ENCODE measurements around the gene VAV3.
"Not testable (repeated sequence)": the region's sequence is repeated elsewhere in the genome, so short reads cannot be mapped to it uniquely, and the experiment has no call there.

Gene VAV3

DNA sequence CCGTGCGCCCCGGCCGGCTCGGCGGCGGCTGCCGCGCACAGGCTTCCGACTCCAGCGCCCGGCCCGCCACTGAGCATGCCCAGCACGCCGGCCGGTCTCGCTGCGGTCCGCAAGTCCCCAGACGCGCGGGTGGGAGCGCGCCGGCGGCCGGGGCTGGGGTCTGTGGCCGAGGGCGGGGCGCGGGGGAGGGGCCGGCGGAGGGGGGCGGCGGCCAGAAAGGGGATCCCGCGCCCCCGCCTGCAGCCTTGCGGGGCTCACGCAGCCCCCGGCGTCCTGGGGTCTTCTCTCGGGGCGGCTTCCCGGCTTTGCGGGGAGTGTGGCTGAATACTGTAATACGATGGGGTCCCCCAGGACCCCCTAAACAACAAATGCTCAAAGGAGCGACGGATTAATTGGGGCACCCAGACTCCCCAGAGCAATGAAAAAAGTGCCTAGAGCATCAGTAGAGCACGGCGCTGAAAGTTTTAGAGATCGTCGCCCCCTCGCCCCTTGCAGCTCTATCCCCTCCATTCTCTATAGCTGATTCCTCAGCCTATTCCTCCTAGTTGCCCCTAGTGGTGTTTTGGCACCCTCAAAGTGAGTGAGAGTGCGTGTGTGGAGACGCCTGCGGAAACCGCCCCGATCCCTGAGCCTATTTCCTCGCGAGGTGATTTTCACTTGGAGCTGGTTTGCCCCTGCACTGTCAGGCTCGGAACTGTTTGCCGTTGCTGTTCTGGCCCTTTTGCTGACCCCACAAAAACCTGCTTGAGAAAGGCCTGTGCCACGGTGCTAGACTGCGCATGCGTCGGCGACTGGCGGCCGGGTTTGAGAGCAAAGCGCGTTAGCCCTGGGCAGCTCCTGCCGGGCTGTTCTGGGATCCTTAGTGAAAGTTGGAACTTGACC, at the start of gene VAV3:
Gene VAV3 (minus strand): TSS at position 71 of the 882 bp plus-strand sequence. CDS start 311 bp downstream, outside the sequence.
- DNase-seq (ENCODE audit: low read depth, low spot score) = peak; percentile 30

DNA sequence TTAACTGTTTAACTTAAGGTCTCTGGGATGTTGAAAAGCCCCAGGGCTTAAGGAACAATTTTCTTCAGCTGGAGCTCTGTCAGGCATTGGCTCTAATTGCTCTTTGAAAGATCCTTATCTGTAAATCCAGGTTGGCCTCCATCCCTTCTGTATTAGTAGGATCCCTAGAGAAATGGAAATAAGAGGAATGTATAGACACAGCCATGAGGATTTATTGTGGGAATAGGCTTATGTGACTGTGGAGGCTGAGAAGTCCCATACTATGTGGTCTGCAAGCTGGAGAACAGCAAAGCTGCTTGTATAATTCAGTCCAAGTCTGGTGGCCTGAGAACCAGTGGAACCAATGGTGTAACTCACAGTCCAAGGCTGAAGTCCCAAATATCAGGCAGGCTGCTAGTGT, 47.6 kb upstream of the VAV3 start:
- DNase-seq (ENCODE audit: low read depth, low spot score) = no peak

DNA sequence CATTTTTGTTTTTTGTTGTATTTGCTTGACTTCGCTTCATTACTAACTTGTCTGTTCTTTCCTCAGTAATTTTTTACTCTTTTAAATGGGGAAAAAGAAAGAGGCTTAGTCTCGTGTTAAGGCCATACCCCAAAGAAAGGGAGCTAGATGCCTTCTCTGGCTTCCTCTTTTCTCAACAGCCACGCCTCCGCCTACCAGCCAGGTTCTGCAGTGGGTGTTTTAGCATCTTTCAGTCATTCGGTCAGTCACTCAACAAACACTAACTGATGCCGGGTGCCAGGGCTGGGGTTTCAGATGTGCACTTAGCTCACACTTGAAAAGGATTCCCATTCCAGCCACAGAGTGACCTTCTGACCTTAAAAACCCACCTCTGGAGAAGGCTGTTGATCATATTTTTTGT, 46.3 kb upstream of the VAV3 start:
- no peak for DNase-seq (ENCODE audit: low read depth, low spot score)

DNA sequence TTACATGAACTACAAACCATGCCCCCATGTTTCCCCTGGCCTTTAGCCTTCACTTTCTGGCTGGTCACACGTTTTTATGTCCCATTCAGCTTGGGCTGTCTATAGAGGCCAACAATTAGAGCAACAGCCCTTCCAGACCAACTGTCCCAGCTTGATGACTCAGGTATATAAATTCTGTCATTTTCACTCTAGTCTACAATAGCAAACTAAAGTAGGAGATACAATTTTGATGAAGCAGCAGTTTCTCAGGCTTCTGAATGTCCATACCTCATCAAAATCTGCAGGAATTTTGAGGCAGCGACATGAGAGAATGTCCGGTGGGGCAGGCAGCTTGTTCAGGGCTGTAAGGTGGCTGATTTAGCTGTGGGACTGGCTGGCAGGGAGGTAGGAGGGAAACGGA, 45.6 kb upstream of the VAV3 start:
- no peak for DNase-seq (ENCODE audit: low read depth, low spot score)

DNA sequence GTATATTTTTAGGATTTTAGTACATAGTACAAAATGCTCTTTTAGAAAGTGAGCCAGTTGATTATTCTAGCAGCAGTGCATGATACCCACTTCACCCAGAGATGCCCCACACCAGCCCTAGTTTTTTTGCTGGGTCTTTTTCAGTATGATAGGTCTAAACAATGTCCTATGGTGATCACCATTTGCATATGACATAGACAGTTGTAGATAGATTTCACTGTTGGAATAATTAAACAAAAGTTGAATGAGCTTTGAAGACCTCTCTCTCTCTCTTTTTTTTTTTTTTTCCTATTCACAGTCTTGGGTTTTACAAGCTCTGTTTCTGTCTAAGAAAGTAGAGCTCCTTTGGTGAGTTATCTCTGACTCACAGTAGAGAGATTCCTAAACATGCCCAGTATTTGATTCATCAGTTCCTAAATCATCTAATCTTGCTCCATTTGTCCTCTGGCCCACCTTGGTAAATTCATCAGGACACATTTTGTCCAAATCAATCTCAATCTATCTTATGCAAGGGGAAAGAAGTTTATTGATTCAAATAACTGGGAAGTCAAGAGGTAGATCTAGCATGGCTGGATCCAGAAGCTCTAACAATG, 44.7 kb upstream of the VAV3 start:
- no peak for DNase-seq (ENCODE audit: low read depth, low spot score)

DNA sequence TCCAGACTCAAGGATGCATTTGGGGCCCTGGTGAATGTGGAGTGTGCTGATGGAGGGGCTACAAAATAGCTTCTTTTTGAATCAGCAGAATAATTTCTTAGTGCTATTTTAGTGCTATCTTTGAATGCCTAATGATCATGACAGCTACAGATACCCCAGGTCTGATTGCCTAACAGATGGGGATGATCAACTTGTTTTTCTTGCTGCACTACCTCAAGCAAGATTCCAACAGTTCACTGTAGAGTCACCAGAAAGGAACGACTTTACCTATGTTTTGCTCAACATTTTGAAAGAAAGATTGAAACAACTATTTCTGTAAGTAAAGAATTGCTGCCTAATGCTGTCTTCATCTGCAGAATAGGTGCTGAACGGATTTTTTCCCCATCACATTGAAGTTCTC, 42.6 kb upstream of the VAV3 start:
- no peak for DNase-seq (ENCODE audit: low read depth, low spot score)

- no peak for DNase-seq (ENCODE audit: low read depth, low spot score)
Measured at GRCh38 chr1:108007070-108007469, 42.1 kb upstream of the VAV3 start.

DNA sequence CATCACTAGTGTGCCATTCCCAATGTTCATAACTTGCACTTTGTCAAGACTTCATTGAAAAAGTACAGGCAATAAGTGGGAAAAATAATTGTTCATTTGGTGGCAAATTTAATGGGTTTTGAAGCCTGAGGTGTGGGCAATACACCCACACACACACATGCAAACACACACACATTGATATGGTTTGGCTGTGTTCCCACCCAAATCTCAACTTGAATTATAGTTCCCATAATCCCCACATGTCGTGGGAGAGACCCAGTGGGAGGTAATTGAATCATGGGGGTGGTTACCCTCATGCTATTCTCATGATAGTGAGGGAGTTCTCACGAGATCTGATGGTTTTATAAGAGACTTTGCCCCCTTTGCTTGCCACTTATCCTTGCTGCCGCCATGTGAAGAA, 39.9 kb upstream of the VAV3 start:
- DNase-seq (ENCODE audit: low read depth, low spot score) = not testable (repeated sequence)

- peak; percentile 83 for DNase-seq (ENCODE audit: low read depth, low spot score)
Measured at GRCh38 chr1:108000620-108001111, 35.7 kb upstream of the VAV3 start.

DNA sequence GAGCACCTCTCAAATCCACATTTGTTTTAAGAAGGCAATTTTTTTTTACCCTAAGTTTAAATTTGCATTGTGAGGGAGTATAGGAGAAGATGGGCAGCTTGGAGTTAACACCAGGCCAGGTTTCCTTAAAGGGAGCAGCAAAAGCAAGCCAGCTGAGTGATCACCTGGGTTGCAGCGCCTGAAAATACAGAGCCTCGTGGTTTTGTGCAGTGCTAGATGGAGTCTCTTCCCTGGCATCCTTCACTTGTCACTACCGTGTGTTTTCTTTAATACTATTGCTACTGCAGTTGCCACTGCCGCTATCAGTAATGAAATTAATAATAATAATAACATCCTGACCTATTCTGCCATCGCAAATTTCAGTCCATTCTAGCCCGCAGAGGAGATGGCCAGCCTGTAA, 35.2 kb upstream of the VAV3 start:
- no peak for DNase-seq (ENCODE audit: low read depth, low spot score)

DNA sequence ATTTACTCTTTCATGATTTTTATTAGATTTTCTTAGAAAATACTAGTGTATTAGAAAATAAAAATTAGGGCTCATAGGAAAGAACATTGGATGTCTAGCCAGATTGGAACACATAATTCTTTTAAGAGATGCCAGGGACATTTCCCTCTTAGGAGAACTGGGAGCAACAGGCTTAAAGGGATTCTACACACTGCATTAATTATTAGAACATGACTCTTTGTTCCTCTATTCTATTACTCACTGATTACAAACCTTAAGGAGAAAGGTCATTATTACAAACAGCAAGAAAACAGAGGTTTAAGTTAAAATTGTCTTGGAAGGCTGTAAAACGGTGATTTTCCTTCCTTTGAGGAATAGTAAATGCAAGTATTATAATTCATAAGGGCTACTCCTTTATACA, 32.9 kb upstream of the VAV3 start:
- no peak for DNase-seq (ENCODE audit: low read depth, low spot score)

- DNase-seq (ENCODE audit: low read depth, low spot score) = no peak
Measured at GRCh38 chr1:107993920-107994319, 28.9 kb upstream of the VAV3 start.

GRCh38 chr1:107992347-107992746, 27.4 kb upstream of the VAV3 start:
- no peak for DNase-seq (ENCODE audit: low read depth, low spot score)

GRCh38 chr1:107991371-107992066, 26.5 kb upstream of the VAV3 start:
- no peak for DNase-seq (ENCODE audit: low read depth, low spot score)

- DNase-seq (ENCODE audit: low read depth, low spot score) = no peak
Measured at GRCh38 chr1:107990606-107991005, 25.6 kb upstream of the VAV3 start.

GRCh38 chr1:107981277-107981676, 16.3 kb upstream of the VAV3 start:
- DNase-seq (ENCODE audit: low read depth, low spot score) = no peak

GRCh38 chr1:107979926-107980325, 14.9 kb upstream of the VAV3 start:
- no peak for DNase-seq (ENCODE audit: low read depth, low spot score)

DNA sequence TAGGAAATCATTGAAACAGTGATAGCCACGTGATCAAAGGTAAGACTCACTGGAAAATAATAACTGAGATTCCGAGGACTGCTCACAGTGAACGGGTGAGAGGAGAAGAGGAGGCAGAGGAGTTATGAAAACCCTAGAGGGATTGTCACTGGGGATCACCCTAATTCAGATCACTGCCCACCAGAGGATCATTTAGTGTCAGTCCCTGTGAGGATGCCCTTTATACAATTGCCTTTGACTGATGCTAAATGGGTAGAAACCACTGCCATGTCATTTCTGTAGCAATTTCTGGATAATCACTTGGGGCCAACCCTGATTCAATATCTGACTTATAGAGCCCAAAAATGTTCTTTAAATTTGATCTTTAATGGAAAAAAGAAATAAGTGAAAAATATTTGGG, 14.1 kb upstream of the VAV3 start:
- DNase-seq (ENCODE audit: low read depth, low spot score) = no peak

DNA sequence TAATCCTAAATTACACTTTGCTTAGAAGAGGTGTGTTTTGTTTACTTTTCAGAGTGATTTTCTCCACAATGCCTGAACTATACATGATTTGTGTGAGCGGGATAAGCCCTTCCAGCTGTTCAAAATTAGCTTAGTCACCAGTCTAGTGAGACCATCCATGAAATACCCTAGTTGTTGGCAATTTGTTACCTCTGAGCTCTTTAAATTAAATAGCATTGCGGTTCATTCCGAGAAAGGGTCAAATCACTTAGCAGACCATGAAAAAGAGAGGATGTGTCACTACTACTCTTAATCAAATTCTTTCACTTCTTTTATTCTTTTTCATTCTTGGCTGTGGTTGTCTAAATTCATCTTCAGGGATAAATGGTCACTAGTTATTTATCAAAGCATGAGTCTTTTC, 11.9 kb upstream of the VAV3 start:
- DNase-seq (ENCODE audit: low read depth, low spot score) = no peak

GRCh38 chr1:107976431-107976830, 11.5 kb upstream of the VAV3 start:
- DNase-seq (ENCODE audit: low read depth, low spot score) = no peak

- no peak for DNase-seq (ENCODE audit: low read depth, low spot score)
Measured at GRCh38 chr1:107975851-107976250, 10.9 kb upstream of the VAV3 start.

- no peak for DNase-seq (ENCODE audit: low read depth, low spot score)
Measured at GRCh38 chr1:107974090-107974489, 9.1 kb upstream of the VAV3 start.
